Natural killer cell treated with Interleukin-12 subunit alpha and Interleukin-12 subunit beta and Interleukin-15 and Interleukin-18, amount 100 ng/mL, for 72 hours (primary cell): ENCODE measurements around the gene PTGR3. TPM values are rescaled to one million over a fixed set of nuclear protein-coding genes. Genes with fewer than 3 reads are reported as not detected.

Experiments
- ATAC-seq, 2 donors: fragments of 150-1000 bp; cut with Tn5 transposase in 1 of 2; sonication (Bioruptor Pico), chemical (Tn5 transposase) in 1 of 2; 2 replicates each; pipeline ENCODE4 v1.10.0; 2021
- DNase-seq: peaks from one replicate; pipeline ENCODE4 v3.0.0; 2022; ENCODE audit warnings: low spot score
- H3K27ac Mint-ChIP-seq, 2 donors: 1 replicate in 1 of 2; 2 replicates in 1 of 2; pipeline ENCODE4 v1.8.0; 2022; ENCODE audit warnings: mixed read lengths in 2 of 2, mild to moderate bottlenecking in 1 of 2, moderate library complexity in 1 of 2
- H3K27me3 Mint-ChIP-seq, 2 donors: 1 replicate in 1 of 2; 2 replicates in 1 of 2; pipeline ENCODE4 v1.8.0; 2022; ENCODE audit warnings: mixed read lengths in 2 of 2
- H3K36me3 Mint-ChIP-seq: one replicate; pipeline ENCODE4 v1.8.0; 2022; ENCODE audit warnings: mixed read lengths
- H3K4me1 Mint-ChIP-seq, 2 donors: 1 replicate in 1 of 2; 2 replicates in 1 of 2; pipeline ENCODE4 v1.8.0; 2022; ENCODE audit warnings: low read depth in 2 of 2, mixed read lengths in 2 of 2, mild to moderate bottlenecking in 1 of 2
- H3K4me3 Mint-ChIP-seq: one replicate; pipeline ENCODE4 v1.8.0; 2022; ENCODE audit warnings: mixed read lengths
- H3K9me3 Mint-ChIP-seq: 2 replicates; pipeline ENCODE4 v1.8.0; 2022; ENCODE audit warnings: mixed read lengths
- total RNA-seq, 2 donors: library from RNA; stranded (reverse); gene quantifications; one replicate each; pipeline ENCODE4 v1.2.3, GENCODE V29; 2022

Gene PTGR3
- total RNA-seq, 2 donors from 2014 or later: 20.0 to 23.0 TPM

DNA sequence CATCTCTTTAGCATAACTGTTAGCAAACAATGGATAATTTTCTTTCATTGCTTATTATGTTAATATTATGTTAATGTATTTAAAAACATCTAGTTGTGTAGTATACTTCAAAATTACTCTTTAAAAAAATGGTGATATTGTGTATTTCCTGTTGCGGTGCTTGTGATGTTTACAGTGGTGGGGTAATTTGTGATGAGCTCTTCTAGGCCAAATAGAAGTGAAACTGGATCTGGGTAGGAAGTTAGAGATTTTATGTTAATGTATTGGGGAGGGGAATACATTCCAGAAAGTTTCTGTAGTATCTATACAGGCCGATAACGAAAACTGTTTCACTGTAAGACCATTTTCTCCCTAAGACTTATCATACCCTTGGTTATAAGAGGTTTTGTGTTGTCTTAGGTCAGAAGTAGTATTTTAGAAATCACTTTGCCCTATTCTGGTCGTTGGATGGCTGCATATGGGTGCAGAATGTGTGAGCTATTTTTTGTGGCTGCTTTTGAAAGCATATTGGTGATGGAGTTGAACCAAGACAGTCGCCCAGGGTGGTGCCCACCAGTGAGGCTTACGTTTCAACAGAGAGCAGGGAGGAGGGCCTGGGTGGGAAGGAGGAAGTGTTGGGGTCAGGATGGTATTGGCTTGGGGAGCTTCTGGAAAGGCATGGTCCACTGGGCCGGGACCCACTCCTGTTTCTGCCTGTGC is 7.4 kb upstream of the PTGR3 start:
- peak overlapping the region; percentile 95 to 98 for H3K27ac Mint-ChIP-seq
- H3K4me3 Mint-ChIP-seq: peak overlapping the region; percentile 72
- H3K9me3 Mint-ChIP-seq: no peaks in the 10 kb centered on the region
- H3K27me3 Mint-ChIP-seq: no peaks in the 10 kb centered on the region
- peaks cover 51 to 74% of the 10 kb centered on the region in 2 donors for H3K4me1 Mint-ChIP-seq
- DNase-seq: no peak
- peaks cover 5% of the 10 kb centered on the region for H3K36me3 Mint-ChIP-seq
- ATAC-seq: peak; percentile 74 to 76

DNA sequence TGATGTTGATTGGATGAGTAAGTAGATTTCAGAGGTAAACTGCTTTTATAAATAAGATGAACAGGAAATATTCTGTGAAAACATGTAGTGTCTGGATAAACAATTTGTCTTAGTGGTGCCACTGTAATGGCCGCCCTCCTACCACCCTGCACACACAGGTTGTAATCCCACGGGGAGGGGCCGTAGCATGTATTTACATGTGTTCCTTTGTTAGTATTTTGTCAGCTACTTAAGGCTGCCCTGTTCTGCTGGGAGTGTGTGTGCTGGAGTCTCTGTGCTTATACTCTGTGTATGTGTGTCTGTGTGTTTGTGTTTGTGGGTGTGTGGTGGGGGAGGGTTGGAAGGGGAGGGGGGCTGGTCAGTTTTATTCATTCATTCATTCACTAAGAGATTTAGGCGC is 6.7 kb upstream of the PTGR3 start:
- Mint-ChIP-seq H3K4me3 (peak overlapping the region; percentile 63), H3K27me3 (no peaks in the 10 kb centered on the region), H3K9me3 (no peaks in the 10 kb centered on the region), H3K27ac (peak overlapping the region; percentile 95 to 98), H3K36me3 (peaks cover 5% of the 10 kb centered on the region), H3K4me1 (peaks cover 54 to 74% of the 10 kb centered on the region in 2 donors)
- ATAC-seq (no peak), DNase-seq (no peak)

DNA sequence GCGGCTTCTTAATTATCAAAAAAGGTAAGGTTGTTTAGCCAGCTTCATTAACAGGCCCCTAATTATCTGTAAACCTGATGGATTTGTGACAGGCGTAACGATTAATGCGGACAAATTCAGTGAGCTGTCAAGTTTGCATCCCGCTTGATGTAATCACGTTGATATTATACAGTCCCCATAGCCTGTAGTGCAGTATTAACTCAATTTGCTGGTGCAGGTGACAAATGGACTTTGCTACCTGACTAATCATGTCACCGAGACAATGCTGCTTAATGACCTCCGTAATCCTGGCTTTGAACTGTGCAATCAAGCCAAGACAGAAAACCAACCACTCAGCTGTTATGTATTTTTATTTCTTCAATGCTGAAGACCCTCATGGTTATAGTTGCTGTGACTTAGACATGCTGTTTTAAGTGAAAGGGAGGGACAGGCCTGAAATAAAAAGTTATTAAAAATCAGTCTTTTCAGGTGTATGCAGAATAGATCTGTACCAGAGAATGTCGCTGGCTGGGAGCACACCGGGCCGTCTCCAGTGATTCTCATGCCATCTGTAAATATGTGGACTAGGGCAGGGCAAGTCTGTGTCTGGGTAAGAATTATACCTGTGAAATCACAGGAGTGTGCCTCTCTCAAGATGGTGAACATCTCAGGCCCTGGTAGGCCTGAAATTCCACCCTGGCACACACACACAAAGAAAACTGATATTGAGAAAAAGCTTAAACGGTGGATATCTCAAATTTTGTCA is 6.0 kb upstream of the PTGR3 start:
- no peak for DNase-seq
- ATAC-seq: no peak
- Mint-ChIP-seq H3K27me3 (no peaks in the 10 kb centered on the region), H3K36me3 (peaks cover 5% of the 10 kb centered on the region), H3K4me1 (peaks cover 60 to 75% of the 10 kb centered on the region in 2 donors), H3K27ac (peak overlapping the region; percentile 95 to 98), H3K9me3 (no peaks in the 10 kb centered on the region), H3K4me3 (peak overlapping the region; percentile 63)

DNA sequence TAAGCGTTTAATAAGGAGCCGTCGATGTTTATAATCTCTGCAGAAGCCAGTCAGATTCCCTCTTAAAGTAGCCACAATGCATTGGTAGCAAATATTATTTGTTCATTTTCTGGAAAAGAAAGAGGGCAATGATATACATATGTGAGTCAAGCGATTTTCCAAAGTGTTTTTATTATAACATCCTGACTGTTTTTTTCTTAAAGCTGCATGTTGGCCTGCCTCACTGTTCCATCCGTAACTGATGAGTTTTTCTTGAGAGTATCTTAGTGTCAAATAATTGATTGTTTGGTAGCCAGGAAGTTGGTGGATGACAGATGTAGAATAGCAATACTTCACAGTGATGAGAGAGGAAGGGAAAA is 5.4 kb upstream of the PTGR3 start:
- peaks cover 61 to 73% of the 10 kb centered on the region in 2 donors for H3K4me1 Mint-ChIP-seq
- H3K9me3 Mint-ChIP-seq: no peaks in the 10 kb centered on the region
- H3K36me3 Mint-ChIP-seq: peaks cover 5% of the 10 kb centered on the region
- no peak for DNase-seq
- ATAC-seq: no peak
- peak overlapping the region; percentile 43 to 45 for H3K27ac Mint-ChIP-seq
- no peaks in the 10 kb centered on the region for H3K27me3 Mint-ChIP-seq
- peak overlapping the region; percentile 48 for H3K4me3 Mint-ChIP-seq

DNA sequence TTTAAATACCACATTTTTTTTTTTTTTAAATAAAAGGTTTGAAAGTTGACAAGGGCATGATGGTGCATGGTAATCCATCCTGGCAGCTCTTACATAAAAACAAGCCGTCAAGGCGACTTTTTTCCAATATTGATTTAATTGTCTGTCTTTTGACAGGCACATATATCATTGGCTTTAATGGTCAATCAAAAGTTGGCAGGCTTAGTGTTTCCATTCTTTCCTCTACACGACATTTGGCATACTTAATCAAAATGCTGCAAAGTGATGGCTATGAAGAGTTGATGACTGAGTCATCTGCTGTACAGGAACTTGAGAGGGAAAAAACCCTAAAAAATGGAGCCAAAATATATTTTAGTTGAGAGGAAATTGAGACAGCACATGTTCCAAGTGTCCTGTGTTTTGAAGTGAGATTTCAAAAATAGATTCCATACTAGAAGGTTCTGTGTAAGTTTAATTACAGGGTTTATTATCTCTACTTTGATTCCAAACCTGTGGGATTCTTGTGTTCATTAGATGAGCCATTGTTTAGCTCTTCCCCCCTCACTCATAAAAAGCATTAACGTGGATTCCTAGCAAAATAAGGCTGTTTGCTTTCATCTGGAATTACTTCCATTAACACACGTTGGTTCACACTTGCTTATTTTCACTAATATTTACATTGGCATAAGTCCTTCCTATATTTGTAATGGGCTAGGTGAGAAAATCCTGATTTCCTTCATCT is 4.8 kb upstream of the PTGR3 start:
- DNase-seq (no peak), ATAC-seq (no peak)
- no peaks in the 10 kb centered on the region for H3K9me3 Mint-ChIP-seq
- H3K27ac Mint-ChIP-seq: peak overlapping the region; percentile 43 to 45
- no peaks in the 10 kb centered on the region for H3K27me3 Mint-ChIP-seq
- H3K4me1 Mint-ChIP-seq: peaks cover 61 to 69% of the 10 kb centered on the region in 2 donors
- peak overlapping the region; percentile 48 for H3K4me3 Mint-ChIP-seq
- peaks cover 5% of the 10 kb centered on the region for H3K36me3 Mint-ChIP-seq

DNA sequence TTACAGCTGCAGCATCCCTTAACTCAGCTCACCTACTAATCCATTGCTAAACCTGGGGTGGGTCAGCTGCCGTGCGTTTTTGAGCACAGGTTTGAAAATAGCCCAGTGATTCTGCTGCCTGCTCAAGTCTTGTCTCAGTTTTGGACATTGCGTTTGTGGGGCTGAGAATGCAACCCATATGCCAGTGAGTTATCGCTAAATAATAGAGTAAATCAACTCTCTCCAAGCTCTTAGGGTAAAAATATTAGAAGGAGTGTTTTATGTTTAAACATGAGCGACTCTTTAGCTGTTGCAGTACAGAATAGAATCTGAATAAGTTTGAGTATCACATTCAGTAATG is 3.8 kb upstream of the PTGR3 start:
- no peak for ATAC-seq
- no peak for DNase-seq
- H3K9me3 Mint-ChIP-seq: no peaks in the 10 kb centered on the region
- H3K4me1 Mint-ChIP-seq: peaks cover 63 to 71% of the 10 kb centered on the region in 2 donors
- peaks cover 8% of the 10 kb centered on the region for H3K36me3 Mint-ChIP-seq
- H3K27me3 Mint-ChIP-seq: no peaks in the 10 kb centered on the region
- peak overlapping the region; percentile 80 to 86 for H3K27ac Mint-ChIP-seq
- peak overlapping the region; percentile 93 for H3K4me3 Mint-ChIP-seq

DNA sequence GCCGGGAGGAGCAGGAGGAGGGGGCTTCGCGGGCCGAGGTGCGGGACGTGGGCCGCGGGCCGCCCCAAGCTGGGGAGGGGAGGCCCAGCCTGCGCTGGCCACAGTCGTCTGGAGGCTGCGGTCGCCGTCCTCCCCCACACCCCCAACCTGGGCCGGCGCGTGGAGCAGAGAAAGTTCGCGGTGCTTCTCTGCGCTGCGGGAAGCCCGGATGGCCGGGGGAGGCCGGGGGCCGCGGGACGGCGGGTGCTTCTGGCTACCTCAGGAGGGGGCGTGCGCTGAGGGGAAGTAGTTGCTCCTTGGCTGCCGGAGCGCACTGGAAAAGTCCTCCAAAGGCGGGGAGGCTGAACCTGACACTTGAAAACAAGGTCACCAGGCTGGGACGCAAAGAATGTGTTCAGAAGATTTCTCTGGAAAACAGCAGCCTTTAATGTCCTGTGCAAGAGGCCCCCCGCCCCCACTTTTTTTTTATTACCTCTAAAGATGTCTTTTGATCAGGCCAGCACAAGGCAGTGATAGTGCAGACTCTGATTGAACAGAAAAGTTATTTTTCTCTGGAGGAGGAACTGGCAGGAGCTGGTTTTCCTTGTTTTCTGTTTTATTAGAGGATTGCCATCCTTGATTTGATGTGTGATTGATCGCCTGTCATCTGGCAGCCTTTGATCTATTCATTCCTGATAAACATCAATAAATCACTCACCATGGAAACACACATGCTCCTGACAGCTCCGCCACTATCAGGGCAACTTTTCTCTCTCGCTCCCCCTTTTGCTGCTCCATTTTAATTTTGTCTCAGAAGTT is 3.2 kb upstream of the PTGR3 start:
- peaks cover 0 to 2% of the 10 kb centered on the region in 2 donors for H3K27me3 Mint-ChIP-seq
- H3K27ac Mint-ChIP-seq: peak overlapping the region; percentile 80 to 86
- peak overlapping the region; percentile 93 for H3K4me3 Mint-ChIP-seq
- H3K9me3 Mint-ChIP-seq: no peaks in the 10 kb centered on the region
- ATAC-seq: no peak
- H3K36me3 Mint-ChIP-seq: peaks cover 10% of the 10 kb centered on the region
- DNase-seq: no peak
- peaks cover 63 to 71% of the 10 kb centered on the region in 2 donors for H3K4me1 Mint-ChIP-seq

DNA sequence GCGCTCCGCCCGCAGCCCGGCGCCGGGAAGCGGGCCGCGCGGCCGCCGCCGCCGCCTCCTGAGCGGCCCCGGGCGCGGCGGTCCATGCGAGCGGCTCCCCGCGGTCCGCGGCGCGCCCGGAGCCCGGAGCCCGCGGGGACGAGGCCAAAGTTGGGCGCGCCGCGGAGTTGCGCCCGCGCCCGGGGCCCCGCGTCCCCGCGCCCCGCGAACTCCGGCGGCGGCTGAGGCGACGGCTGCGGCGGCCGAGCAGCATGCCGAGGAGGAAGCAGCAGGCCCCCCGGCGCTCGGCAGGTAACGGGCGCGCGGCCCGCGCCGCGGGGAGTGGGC is 2.6 kb upstream of the PTGR3 start:
- H3K9me3 Mint-ChIP-seq: no peaks in the 10 kb centered on the region
- ATAC-seq (no peak), DNase-seq (no peak)
- H3K36me3 Mint-ChIP-seq: peaks cover 10% of the 10 kb centered on the region
- H3K27ac Mint-ChIP-seq: peak overlapping the region; percentile 94 to 98
- H3K4me3 Mint-ChIP-seq: no peak overlapping the region
- H3K27me3 Mint-ChIP-seq: peaks cover 0 to 2% of the 10 kb centered on the region in 2 donors
- peaks cover 59 to 67% of the 10 kb centered on the region in 2 donors for H3K4me1 Mint-ChIP-seq

DNA sequence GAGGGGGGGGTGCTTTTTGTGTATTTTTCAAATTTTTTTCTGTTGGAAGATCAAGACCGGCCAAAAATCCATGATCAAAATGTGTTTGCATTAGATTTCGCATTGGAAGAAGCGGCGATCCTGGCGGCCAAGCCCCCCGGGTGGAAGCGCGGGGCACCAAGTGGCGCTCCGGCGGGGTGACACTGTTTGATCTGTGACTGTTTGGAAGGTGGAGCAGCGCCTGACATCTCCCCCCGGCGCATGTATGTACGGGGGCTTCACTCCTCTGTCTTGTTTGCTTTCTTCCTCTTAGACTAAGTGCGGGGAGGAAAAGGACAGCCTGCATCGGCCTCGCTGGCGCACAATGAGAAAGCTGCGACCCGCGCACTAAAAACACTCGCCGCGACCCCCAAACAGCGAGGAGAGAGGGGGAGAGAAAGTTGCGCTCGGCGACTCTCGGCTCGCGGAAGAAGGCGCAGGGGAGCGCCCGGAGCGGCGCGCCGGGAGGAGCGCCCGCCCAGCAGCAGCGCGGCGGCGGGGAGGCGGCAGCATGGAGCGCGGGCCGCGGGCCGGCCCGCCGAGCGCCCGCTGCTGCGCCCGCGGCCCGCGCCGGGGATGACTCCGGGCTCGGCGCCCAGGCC is 2.2 kb upstream of the PTGR3 start:
- Mint-ChIP-seq H3K9me3 (no peaks in the 10 kb centered on the region), H3K4me3 (peak overlapping the region; percentile 98), H3K27ac (peak overlapping the region; percentile 94 to 98), H3K27me3 (peaks cover 4% of the 10 kb centered on the region in 2 donors), H3K4me1 (peaks cover 59 to 65% of the 10 kb centered on the region in 2 donors), H3K36me3 (peaks cover 10% of the 10 kb centered on the region)
- ATAC-seq (peak in 1 of 2 donors; percentile 4), DNase-seq (no peak)

DNA sequence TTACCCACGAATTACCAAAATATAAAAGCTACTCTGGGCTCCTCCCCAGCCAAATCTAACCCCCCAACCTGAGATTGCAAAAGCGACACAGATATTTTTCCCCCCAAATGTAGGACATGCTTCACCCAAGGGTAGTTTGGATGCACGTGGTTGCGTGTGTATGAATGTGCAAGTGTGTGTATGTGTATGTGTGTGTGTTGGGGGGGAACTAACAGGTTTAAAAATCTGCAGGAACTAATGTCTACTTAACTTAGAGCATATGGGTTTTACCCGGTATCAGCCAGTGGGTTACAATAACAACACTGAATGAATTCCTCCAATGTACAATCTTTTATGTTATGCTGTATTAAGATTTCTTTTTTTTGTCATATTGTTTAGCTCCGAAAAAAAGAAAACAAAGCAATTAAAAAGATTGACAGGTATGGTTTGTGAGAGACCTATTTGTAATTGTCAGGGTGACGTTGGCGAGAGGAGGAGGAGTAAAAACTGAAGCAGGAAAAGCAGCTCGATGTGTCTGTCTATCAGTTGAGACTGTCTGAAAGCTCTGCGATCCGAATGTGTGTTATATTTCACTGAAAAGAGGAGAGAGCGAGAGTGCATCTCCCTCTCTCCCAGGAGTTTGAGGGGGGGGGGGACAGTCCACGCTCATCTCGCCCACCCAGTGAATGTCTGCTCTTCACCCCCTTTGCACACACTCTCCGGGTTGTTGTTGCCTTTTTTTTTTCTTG is 1.5 kb upstream of the PTGR3 start, which contains the start of gene TSHZ1:
TSS of gene TSHZ1 (plus strand) at position 524 of the 728 bp plus-strand sequence. CDS start 1,080 bp downstream, outside the sequence.
- H3K9me3 Mint-ChIP-seq: no peaks in the 10 kb centered on the region
- ATAC-seq (peak in 1 of 2 donors; percentile 22), DNase-seq (no peak)
- peak within 1 kb of the TSS; percentile 98 for H3K4me3 Mint-ChIP-seq
- peaks cover 10% of the 10 kb centered on the region for H3K36me3 Mint-ChIP-seq
- peaks cover 9 to 10% of the 10 kb centered on the region in 2 donors for H3K27me3 Mint-ChIP-seq
- H3K27ac Mint-ChIP-seq: peak within 1 kb of the TSS; percentile 94 to 98
- peaks cover 61 to 65% of the 10 kb centered on the region in 2 donors for H3K4me1 Mint-ChIP-seq

DNA sequence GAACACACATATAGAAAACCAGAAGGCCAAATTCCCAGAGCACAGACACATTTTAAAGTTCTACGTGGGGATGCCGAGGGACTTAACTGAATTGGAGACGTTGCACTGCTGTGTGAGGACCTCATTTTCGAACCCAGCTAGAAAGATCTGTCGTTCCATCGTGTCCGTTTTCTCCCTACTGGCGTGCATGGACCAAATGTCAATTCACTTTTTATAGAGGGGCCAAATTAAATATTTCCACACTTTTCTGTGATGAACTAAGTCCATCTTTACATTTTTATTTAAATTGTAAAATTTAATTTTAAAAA is 966 bp upstream of the PTGR3 start:
- peaks cover 62 to 66% of the 10 kb centered on the region in 2 donors for H3K4me1 Mint-ChIP-seq
- no peaks in the 10 kb centered on the region for H3K9me3 Mint-ChIP-seq
- H3K4me3 Mint-ChIP-seq: peak overlapping the region; percentile 98
- ATAC-seq (no peak), DNase-seq (no peak)
- peaks cover 10% of the 10 kb centered on the region for H3K36me3 Mint-ChIP-seq
- H3K27me3 Mint-ChIP-seq: peaks cover 14% of the 10 kb centered on the region in 2 donors
- peak overlapping the region; percentile 94 to 98 for H3K27ac Mint-ChIP-seq

DNA sequence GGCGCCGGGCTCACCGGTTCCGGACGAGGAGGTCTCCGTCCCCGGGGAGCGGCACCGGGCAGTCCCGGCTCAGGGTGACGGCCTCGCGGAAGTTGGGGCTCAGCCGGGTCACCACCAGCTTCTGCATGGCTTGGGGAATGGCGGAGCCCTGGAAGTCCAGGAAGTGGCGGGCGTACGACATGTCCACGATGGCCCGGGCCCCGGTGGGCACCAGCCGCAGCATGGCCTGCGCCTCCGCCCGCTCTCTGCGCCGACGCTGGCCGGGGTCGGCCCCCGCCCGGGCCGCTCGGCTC is 157 bp downstream of the PTGR3 start:
- H3K36me3 Mint-ChIP-seq: peaks cover 10% of the 10 kb centered on the region
- H3K27me3 Mint-ChIP-seq: peaks cover 14% of the 10 kb centered on the region in 2 donors
- ATAC-seq (no peak), DNase-seq (no peak)
- H3K9me3 Mint-ChIP-seq: no peaks in the 10 kb centered on the region
- peak overlapping the region; percentile 98 for H3K4me3 Mint-ChIP-seq
- H3K27ac Mint-ChIP-seq: peak overlapping the region; percentile 94 to 98
- H3K4me1 Mint-ChIP-seq: peaks cover 55 to 58% of the 10 kb centered on the region in 2 donors
